Prostate gland (tissue), 2 donors: ENCODE data around the gene ARHGAP24.

Experiments
- POLR2A ChIP-seq: fragments of 450-650 bp; IDR thresholded peaks from one replicate; pipeline ENCODE4 v1.6.1; 2016; ENCODE audit warnings: antibody characterized with exemption, mild to moderate bottlenecking
- POLR2AphosphoS5 ChIP-seq: sonication (generic); formaldehyde crosslinking; IDR thresholded peaks from one replicate; pipeline ENCODE4 v1.6.1; 2017; ENCODE audit warnings: antibody characterized with exemption
- TF ChIP-seq, protein P1 (sequence below), 4 experiments: fragments of 200-600 bp in 2 of 4; fragments of 450-650 bp in 2 of 4; sonication (generic) in 2 of 4; IDR thresholded peaks; 1 replicate in 3 of 4; 2 replicates in 1 of 4; pipeline ENCODE4 v1.5.1; 2016 to 2019; ENCODE audit warnings: antibody characterized with exemption in 4 of 4, mild to moderate bottlenecking in 2 of 4, moderate library complexity in 2 of 4

GRCh38 chr4:85512446-85513205, 37.7 kb downstream of the ARHGAP24 start:
- TF ChIP-seq, protein P1, sequence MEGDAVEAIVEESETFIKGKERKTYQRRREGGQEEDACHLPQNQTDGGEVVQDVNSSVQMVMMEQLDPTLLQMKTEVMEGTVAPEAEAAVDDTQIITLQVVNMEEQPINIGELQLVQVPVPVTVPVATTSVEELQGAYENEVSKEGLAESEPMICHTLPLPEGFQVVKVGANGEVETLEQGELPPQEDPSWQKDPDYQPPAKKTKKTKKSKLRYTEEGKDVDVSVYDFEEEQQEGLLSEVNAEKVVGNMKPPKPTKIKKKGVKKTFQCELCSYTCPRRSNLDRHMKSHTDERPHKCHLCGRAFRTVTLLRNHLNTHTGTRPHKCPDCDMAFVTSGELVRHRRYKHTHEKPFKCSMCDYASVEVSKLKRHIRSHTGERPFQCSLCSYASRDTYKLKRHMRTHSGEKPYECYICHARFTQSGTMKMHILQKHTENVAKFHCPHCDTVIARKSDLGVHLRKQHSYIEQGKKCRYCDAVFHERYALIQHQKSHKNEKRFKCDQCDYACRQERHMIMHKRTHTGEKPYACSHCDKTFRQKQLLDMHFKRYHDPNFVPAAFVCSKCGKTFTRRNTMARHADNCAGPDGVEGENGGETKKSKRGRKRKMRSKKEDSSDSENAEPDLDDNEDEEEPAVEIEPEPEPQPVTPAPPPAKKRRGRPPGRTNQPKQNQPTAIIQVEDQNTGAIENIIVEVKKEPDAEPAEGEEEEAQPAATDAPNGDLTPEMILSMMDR (IDR thresholded peaks at IDR 0.05), result no peak
- no peak for TF ChIP-seq POLR2A
- no peak for TF ChIP-seq POLR2AphosphoS5
